DND-41 (cell line): Measurements from ENCODE around the gene MPPE1.

Experiments used
- ATAC-seq: fragments of 200-7000 bp; cut with Tn5 transposase; 3 replicates; pipeline ENCODE4 v1.9.1; 2021; ENCODE audit warnings: low read depth; ENCODE audit not compliant: insufficient read depth
- DNase-seq: peaks from one replicate; pipeline ENCODE4 v3.0.0-alpha.2; 2020
- H2AFZ ChIP-seq: 2 replicates; pipeline ENCODE4 v1.6.0; 2012; ENCODE audit warnings: low read depth, low read length
- H3K27ac ChIP-seq: 2 replicates; pipeline ENCODE4 v1.5.1; 2012; ENCODE audit warnings: low read length, inconsistent platforms
- H3K27me3 ChIP-seq: fragments of 200-600 bp; sonication (generic); 2 replicates; pipeline ENCODE4 v1.6.0; 2012; ENCODE audit warnings: low read length, mild to moderate bottlenecking, inconsistent platforms; ENCODE audit not compliant: insufficient read depth, poor library complexity
- H3K36me3 ChIP-seq: 2 replicates; pipeline ENCODE4 v1.5.1; 2012; ENCODE audit warnings: low read length, inconsistent platforms; ENCODE audit not compliant: insufficient read depth
- H3K4me1 ChIP-seq: 2 replicates; pipeline ENCODE4 v1.5.1; 2012; ENCODE audit warnings: mild to moderate bottlenecking, low read length; ENCODE audit not compliant: insufficient read depth
- H3K4me2 ChIP-seq: 2 replicates; pipeline ENCODE4 v1.6.0; 2012; ENCODE audit warnings: mild to moderate bottlenecking, moderate library complexity, low read length, inconsistent platforms; ENCODE audit not compliant: insufficient read depth
- H3K4me3 ChIP-seq, 2 experiments: fragments of 200-600 bp in 1 of 2; shearing (Covaris generic) in 1 of 2; 2 replicates each; pipeline ENCODE4 v1.5.1; 2012 to 2016; ENCODE audit warnings: inconsistent platforms in 2 of 2, low read length in 2 of 2, mild to moderate bottlenecking in 2 of 2, low read depth in 1 of 2, moderate library complexity in 1 of 2
- H3K79me2 ChIP-seq: 2 replicates; pipeline ENCODE4 v1.6.0; 2012; ENCODE audit warnings: low read length, inconsistent platforms; ENCODE audit not compliant: insufficient read depth
- H3K9ac ChIP-seq: 2 replicates; pipeline ENCODE4 v1.6.0; 2012; ENCODE audit warnings: low read depth, mild to moderate bottlenecking, inconsistent platforms, low read length, moderate library complexity
- H3K9me3 ChIP-seq: 2 replicates; pipeline ENCODE4 v1.5.1; 2012; ENCODE audit warnings: low read length, moderate library complexity, mild to moderate bottlenecking, inconsistent platforms; ENCODE audit not compliant: insufficient read depth, severe bottlenecking
- H4K20me1 ChIP-seq: 2 replicates; pipeline ENCODE4 v1.6.0; 2012; ENCODE audit warnings: low read length; ENCODE audit not compliant: insufficient read depth
- CTCF ChIP-seq: IDR thresholded peaks from 2 replicates; pipeline ENCODE4 v1.5.1; 2012; ENCODE audit warnings: borderline replicate concordance, low read length, moderate library complexity, mild to moderate bottlenecking; ENCODE audit not compliant: poor library complexity, severe bottlenecking; ENCODE audit errors: extremely low read depth
- EZH2 ChIP-seq: IDR thresholded peaks from 3 replicates; pipeline ENCODE4 v1.6.1; 2012; ENCODE audit warnings: borderline replicate concordance, low read depth, mild to moderate bottlenecking, moderate library complexity, low read length, inconsistent platforms; ENCODE audit not compliant: severe bottlenecking

MPPE1 gene

GRCh38 chr18:11908182-11909060 lies at the start of gene MPPE1:
Gene MPPE1, minus strand, starts transcription at chr18:11908317. Its CDS starts 11,053 bp downstream, at chr18:11897264.
- no peaks in the 10 kb centered on the region for H3K9me3 ChIP-seq
- H3K4me1 ChIP-seq = peaks cover 20% of the 10 kb centered on the region
- H3K4me3 ChIP-seq = peak within 1 kb of the TSS; percentile 48 to 71
- H3K79me2 ChIP-seq = peaks cover 19% of the 10 kb centered on the region
- peak within 1 kb of the TSS; percentile 79 for H2AFZ ChIP-seq
- peak; percentile 91 for ATAC-seq
- peak; percentile 89 for DNase-seq
- peak within 1 kb of the TSS; percentile 80 for H3K4me2 ChIP-seq
- TF ChIP-seq EZH2 (no peak), CTCF (peak; percentile 4)
- H4K20me1 ChIP-seq = no peaks in the 10 kb centered on the region
- H3K27me3 ChIP-seq = no peaks in the 10 kb centered on the region
- H3K36me3 ChIP-seq = peaks cover 16% of the 10 kb centered on the region
- H3K9ac ChIP-seq = peak within 1 kb of the TSS; percentile 96
- peak within 1 kb of the TSS; percentile 83 for H3K27ac ChIP-seq

DNA sequence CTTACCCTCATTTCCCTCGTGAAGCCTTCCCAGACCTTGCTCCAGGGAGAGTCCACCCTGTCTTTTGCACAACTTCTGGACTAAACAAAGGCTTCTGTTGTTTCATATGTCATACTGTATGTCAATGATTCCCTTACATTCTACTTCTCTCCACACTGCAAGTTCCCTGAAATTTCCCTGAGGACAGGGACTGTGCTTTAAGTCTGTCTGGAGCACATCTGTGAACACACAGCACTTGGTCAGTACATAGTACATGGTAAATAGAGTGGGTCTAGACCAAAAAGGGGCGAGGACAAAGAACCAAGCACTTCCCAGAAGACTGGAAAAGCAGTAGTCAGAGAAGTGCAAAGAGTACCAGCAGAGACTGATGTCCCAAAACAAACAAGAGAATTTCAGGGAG lies 49.5 kb upstream of the MPPE1 start:
- TF ChIP-seq CTCF (no peak), EZH2 (no peak)
- no peak overlapping the region for H2AFZ ChIP-seq
- no peak overlapping the region for H3K4me2 ChIP-seq
- no peaks in the 10 kb centered on the region for H3K36me3 ChIP-seq
- no peak for DNase-seq
- H4K20me1 ChIP-seq = no peaks in the 10 kb centered on the region
- no peak for ATAC-seq
- no peak overlapping the region for H3K27ac ChIP-seq
- H3K4me3 ChIP-seq = no peak overlapping the region
- no peaks in the 10 kb centered on the region for H3K79me2 ChIP-seq
- no peaks in the 10 kb centered on the region for H3K4me1 ChIP-seq
- H3K9ac ChIP-seq = no peak overlapping the region
- H3K27me3 ChIP-seq = no peaks in the 10 kb centered on the region
- H3K9me3 ChIP-seq = peaks cover 9% of the 10 kb centered on the region

DNA sequence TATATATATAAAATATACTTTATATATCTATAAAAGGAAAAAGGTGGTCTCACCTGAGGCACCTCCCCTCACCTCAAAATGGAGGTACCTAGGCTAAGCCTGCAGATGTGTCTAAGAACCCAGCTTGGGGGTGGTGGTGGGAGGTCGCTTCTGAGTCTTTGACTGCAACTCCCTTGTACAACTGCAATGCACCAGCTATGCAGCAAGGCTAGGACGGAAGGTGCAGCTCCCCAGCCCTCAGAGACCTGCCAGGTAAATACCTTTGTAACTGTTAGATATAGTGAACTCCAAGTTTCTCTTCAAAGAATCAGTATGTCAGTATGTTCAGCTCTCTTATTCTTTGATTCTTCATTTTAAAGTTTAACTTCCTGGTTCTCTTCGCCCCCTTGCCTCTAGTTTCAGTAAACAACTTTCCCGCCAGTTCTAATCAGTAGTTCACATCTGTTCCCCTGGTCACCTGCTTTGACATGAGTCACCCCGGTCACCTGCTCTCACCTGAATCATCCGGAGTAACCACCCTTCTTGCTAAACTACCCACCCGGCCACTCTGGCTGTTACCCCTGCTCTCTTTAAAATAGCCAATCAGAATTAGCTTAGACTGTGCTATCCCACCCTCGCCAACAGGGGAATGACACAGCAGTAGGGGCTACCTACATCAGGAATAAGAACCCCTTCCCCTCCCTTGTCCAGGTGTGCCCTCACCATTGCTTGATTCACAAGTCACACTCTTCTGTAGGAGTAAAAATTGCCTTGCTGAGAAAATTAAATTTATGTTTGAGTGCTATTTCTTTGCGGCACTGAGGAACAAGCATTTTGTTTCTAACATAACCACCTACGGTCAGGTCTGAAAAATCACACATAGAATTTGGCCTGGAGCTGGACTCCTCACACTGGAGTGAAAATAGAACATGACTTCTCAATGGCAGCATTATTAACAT lies 48.5 kb upstream of the MPPE1 start:
- H3K36me3 ChIP-seq = no peaks in the 10 kb centered on the region
- H3K4me1 ChIP-seq = no peaks in the 10 kb centered on the region
- H3K9ac ChIP-seq = no peak overlapping the region
- H4K20me1 ChIP-seq = no peaks in the 10 kb centered on the region
- peaks cover 9% of the 10 kb centered on the region for H3K9me3 ChIP-seq
- DNase-seq (no peak), ATAC-seq (no peak)
- TF ChIP-seq EZH2 (no peak), CTCF (no peak)
- no peaks in the 10 kb centered on the region for H3K27me3 ChIP-seq
- H2AFZ ChIP-seq = no peak overlapping the region
- no peak overlapping the region for H3K4me2 ChIP-seq
- H3K4me3 ChIP-seq = no peak overlapping the region
- H3K79me2 ChIP-seq = no peaks in the 10 kb centered on the region
- no peak overlapping the region for H3K27ac ChIP-seq
